OCI-LY7 (cell line): ENCODE measurements around the gene ARPC2. TPM values are rescaled to one million over a fixed set of nuclear protein-coding genes. Genes with fewer than 3 reads are reported as not detected.

Experiments used
- BruUV-seq: library from RNA; stranded (reverse); fragments of 400-500 nt; replicated peaks from 2 replicates; lab custom pipeline; 2021; lab: Mats Ljungman, UMichigan
- CTCF ChIA-PET: fragments of 300-600 bp; sonication (Branson Sonifier 250); formaldehyde crosslinking; loops from one replicate; lab custom pipeline; 2022; ENCODE audit warnings: antibody characterized with exemption; ENCODE audit not compliant: unreplicated experiment; lab: Charles Lee
- POLR2A ChIA-PET: fragments of 300-600 bp; sonication (Branson Sonifier 250); formaldehyde crosslinking; loops from one replicate; lab custom pipeline; 2022; ENCODE audit warnings: antibody characterized with exemption; lab: Charles Lee
- DNase-seq: peaks from one replicate; pipeline ENCODE4 v3.0.0-alpha.2; 2015; ENCODE audit warnings: low spot score
- H2AFZ ChIP-seq: fragments of 200-600 bp; sonication (generic), shearing (Covaris generic); 2 replicates; pipeline ENCODE4 v1.6.1; 2014; ENCODE audit warnings: mild to moderate bottlenecking, antibody characterized with exemption, low read length, moderate library complexity
- H3K27ac ChIP-seq: fragments of 200-600 bp; sonication (generic); 2 replicates; pipeline ENCODE4 v1.5.1; 2014; ENCODE audit warnings: mixed run types, low read depth, mild to moderate bottlenecking, moderate library complexity, low read length, inconsistent platforms; ENCODE audit not compliant: poor library complexity, severe bottlenecking
- H3K36me3 ChIP-seq: fragments of 200-600 bp; sonication (generic); 2 replicates; pipeline ENCODE4 v1.6.1; 2014; ENCODE audit warnings: mild to moderate bottlenecking, antibody characterized with exemption, low read length, moderate library complexity, mixed read lengths; ENCODE audit not compliant: insufficient read depth
- H3K4me1 ChIP-seq: fragments of 200-600 bp; sonication (generic); 2 replicates; pipeline ENCODE4 v1.5.1; 2014; ENCODE audit warnings: mild to moderate bottlenecking, low read length; ENCODE audit not compliant: insufficient read depth, poor library complexity, severe bottlenecking
- H3K4me2 ChIP-seq: fragments of 200-600 bp; sonication (generic); 2 replicates; pipeline ENCODE4 v1.6.1; 2014; ENCODE audit warnings: mild to moderate bottlenecking, low read length
- H3K4me3 ChIP-seq: fragments of 200-600 bp; sonication (generic); 2 replicates; pipeline ENCODE4 v1.5.1; 2014; ENCODE audit warnings: mild to moderate bottlenecking, low read depth, low read length; ENCODE audit not compliant: poor library complexity, severe bottlenecking
- H3K79me2 ChIP-seq: fragments of 200-600 bp; sonication (generic); 2 replicates; pipeline ENCODE4 v1.6.1; 2016; ENCODE audit warnings: low read depth, mild to moderate bottlenecking, low read length, moderate library complexity, mixed read lengths; ENCODE audit not compliant: insufficient read depth
- H3K9me2 ChIP-seq: fragments of 200-600 bp; sonication (generic); 2 replicates; pipeline ENCODE4 v1.6.1; 2016; ENCODE audit warnings: mild to moderate bottlenecking, low read length, mixed read lengths; ENCODE audit not compliant: insufficient read depth
- H3K9me3 ChIP-seq: fragments of 200-600 bp; sonication (generic); 2 replicates; pipeline ENCODE4 v1.6.1; 2014; ENCODE audit warnings: mild to moderate bottlenecking, mixed run types, low read length, mixed read lengths
- H4K20me1 ChIP-seq: fragments of 200-600 bp; sonication (generic); 2 replicates; pipeline ENCODE4 v1.6.1; 2014; ENCODE audit warnings: mild to moderate bottlenecking, antibody characterized with exemption, low read length, moderate library complexity, mixed read lengths; ENCODE audit not compliant: insufficient read depth
- EZH2phosphoT487 ChIP-seq: fragments of 200-600 bp; sonication (generic); IDR thresholded peaks from 2 replicates; pipeline ENCODE4 v1.6.1; 2018; ENCODE audit warnings: low read depth, borderline replicate concordance, mild to moderate bottlenecking, mixed run types, antibody characterized with exemption, low read length, moderate library complexity, mixed read lengths
- intact Hi-C: fragments of 100-400 bp; cut with micrococcal nuclease; formaldehyde crosslinking; loops from one replicate; pipeline ENCODE4 v1.10.0; 2022; ENCODE audit not compliant: unreplicated experiment
- total RNA-seq, 2 experiments: library from RNA; depleted of rRNA in 1 of 2; stranded (reverse); fragments of >200 nt in 1 of 2; shearing (Covaris generic) in 1 of 2; gene quantifications; 2 replicates each; pipeline ENCODE4 v1.2.3, GENCODE V29; 2014 to 2022
- TF ChIP-seq, protein P1 (sequence below): fragments of 200-600 bp; sonication (generic); conservative IDR thresholded peaks from 2 replicates; pipeline ENCODE4 v1.5.1; 2014; ENCODE audit warnings: mild to moderate bottlenecking, antibody characterized with exemption, low read length, moderate library complexity, mixed read lengths

Gene ARPC2
- total RNA-seq, 2 experiments from 2014 or later: 264 to 545 TPM

DNA sequence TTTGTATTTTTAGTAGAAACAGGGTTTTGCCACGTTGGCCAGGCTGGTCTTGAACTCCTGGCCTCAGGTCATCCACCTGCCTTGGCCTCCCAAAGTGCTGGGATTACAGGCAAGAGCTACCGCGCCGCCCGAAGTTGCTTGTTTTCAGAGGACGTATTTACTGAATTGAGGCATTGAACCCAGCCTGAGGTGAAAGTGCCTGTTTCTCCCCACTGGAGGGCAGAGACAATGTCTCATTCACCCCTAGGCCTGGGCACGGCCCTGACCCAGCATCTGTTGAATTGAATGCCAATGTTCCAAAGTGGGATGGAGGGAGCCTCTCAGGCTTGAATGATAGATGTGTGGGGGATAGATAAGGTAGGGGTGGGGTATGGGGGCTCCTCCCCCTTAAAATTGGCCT, 79.9 kb downstream of the ARPC2 start:
- peaks cover 4% of the 10 kb centered on the region; the same call in 1 of the 2 replicates for H3K79me2 ChIP-seq
- no peaks in the 10 kb centered on the region for H3K36me3 ChIP-seq
- no peak overlapping the region for H3K27ac ChIP-seq
- no peaks in the 10 kb centered on the region for H3K9me3 ChIP-seq
- H4K20me1 ChIP-seq: no peaks in the 10 kb centered on the region
- BruUV-seq: no TSS peak
- no peaks in the 10 kb centered on the region for H3K9me2 ChIP-seq
- no peak for TF ChIP-seq EZH2phosphoT487
- TF ChIP-seq, protein P1, sequence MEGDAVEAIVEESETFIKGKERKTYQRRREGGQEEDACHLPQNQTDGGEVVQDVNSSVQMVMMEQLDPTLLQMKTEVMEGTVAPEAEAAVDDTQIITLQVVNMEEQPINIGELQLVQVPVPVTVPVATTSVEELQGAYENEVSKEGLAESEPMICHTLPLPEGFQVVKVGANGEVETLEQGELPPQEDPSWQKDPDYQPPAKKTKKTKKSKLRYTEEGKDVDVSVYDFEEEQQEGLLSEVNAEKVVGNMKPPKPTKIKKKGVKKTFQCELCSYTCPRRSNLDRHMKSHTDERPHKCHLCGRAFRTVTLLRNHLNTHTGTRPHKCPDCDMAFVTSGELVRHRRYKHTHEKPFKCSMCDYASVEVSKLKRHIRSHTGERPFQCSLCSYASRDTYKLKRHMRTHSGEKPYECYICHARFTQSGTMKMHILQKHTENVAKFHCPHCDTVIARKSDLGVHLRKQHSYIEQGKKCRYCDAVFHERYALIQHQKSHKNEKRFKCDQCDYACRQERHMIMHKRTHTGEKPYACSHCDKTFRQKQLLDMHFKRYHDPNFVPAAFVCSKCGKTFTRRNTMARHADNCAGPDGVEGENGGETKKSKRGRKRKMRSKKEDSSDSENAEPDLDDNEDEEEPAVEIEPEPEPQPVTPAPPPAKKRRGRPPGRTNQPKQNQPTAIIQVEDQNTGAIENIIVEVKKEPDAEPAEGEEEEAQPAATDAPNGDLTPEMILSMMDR: peak; percentile 37; the same call in 1 of the 2 replicates
- intact Hi-C loops: no loop called here
- H2AFZ ChIP-seq: no peak overlapping the region
- ChIA-PET POLR2A (interaction anchor here (1.1 to 1.3 kb wide), 3 partner anchors 60 to 96 kb away, joined by 4 read pairs; partner anchors contain the start of gene CATIP), CTCF (no interaction called here)
- DNase-seq: peak; percentile 33
- no peak overlapping the region for H3K4me3 ChIP-seq
- peaks cover 50% of the 10 kb centered on the region for H3K4me1 ChIP-seq
- no peak overlapping the region for H3K4me2 ChIP-seq

DNA sequence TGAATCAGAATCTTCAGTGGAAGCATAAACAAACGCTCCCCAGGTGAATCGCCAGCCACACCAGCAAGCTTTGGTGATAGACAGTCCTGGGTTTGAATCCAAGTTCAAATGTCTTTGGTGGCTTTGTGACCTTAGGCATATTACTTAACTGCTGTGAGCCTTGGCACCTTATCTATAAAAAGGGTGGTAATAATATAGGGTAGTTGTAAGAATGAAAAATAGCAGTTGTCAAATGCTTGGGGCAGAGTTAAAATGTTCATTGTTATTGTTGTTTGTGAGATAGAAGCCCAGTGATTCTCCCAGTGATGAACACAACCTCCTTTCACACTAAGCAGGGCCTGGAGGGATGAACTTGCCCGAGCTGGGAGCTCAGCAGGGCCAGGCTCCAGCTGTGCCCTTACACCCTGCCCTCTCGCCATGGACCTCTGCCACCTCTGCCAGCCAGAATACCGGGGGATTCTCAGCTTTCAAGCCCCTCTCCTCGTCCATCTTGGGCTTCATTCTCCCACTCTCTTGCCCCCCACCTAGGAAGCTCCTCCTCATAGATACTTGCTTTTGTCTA, 81.4 kb downstream of the ARPC2 start:
- TF ChIP-seq EZH2phosphoT487: no peak
- TF ChIP-seq, protein P1: no peak
- peaks cover 40% of the 10 kb centered on the region for H3K4me1 ChIP-seq
- CTCF ChIA-PET: interaction anchor here (1.3 kb wide), 1 partner anchor 26 kb away, joined by 3 read pairs; no protein-coding TSS in a partner anchor
- H3K4me2 ChIP-seq: no peak overlapping the region
- H2AFZ ChIP-seq: peak overlapping the region; percentile 33; the same call in 1 of the 2 replicates
- H3K27ac ChIP-seq: no peak overlapping the region
- no peak for DNase-seq
- no peaks in the 10 kb centered on the region for H3K9me2 ChIP-seq
- no peaks in the 10 kb centered on the region for H3K9me3 ChIP-seq
- H3K36me3 ChIP-seq: no peaks in the 10 kb centered on the region
- H3K4me3 ChIP-seq: no peak overlapping the region
- BruUV-seq: no TSS peak
- POLR2A ChIA-PET: interaction anchor here (0.9 to 1.4 kb wide), 3 partner anchors 29 to 102 kb away, joined by 3 read pairs; partner anchors contain the start of gene CTDSP1
- H4K20me1 ChIP-seq: no peaks in the 10 kb centered on the region
- H3K79me2 ChIP-seq: no peaks in the 10 kb centered on the region
- intact Hi-C loops: no loop called here

DNA sequence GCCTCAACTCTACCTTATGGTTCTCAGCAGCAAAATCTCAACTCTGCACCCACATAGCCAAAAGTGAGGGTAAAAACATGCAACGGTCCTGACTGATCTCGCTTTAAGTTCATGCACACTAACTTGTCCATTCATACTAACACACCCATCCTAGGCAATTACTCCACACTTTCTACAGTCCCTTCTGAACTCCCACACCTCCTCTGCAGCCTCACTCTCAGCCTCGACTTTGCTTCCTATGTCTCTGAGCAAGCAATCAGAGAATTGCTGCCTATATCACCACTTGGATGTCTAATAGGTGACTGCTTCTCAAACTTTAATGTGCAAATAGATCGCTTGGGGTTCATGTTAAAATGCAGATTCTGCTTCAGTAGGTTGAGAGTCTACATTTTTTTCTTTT, 83.2 kb downstream of the ARPC2 start:
- intact Hi-C loops: loop anchor here (2.0 kb wide), 1 partner anchor 27 kb away; no protein-coding TSS in a partner anchor
- Histone ChIP-seq H3K79me2 (no peaks in the 10 kb centered on the region), H3K4me3 (no peak overlapping the region), H2AFZ (no peak overlapping the region), H3K36me3 (no peaks in the 10 kb centered on the region), H3K27ac (no peak overlapping the region), H3K9me2 (no peaks in the 10 kb centered on the region), H3K9me3 (no peaks in the 10 kb centered on the region), H3K4me1 (peaks cover 34% of the 10 kb centered on the region), H4K20me1 (no peaks in the 10 kb centered on the region), H3K4me2 (no peak overlapping the region)
- DNase-seq: no peak
- CTCF ChIA-PET: no interaction called here
- no peak for TF ChIP-seq EZH2phosphoT487
- TF ChIP-seq, protein P1: no peak
- no TSS peak for BruUV-seq
- POLR2A ChIA-PET: no interaction called here
